HL-60 (cell line): ENCODE data around the gene RUNX2.

Experiments
- DNase-seq, 2 experiments: peaks; one replicate each; pipeline ENCODE4 v3.0.0-alpha.2; 2010 to 2020; ENCODE audit warnings: low read depth in 1 of 2, low spot score in 1 of 2
- H3K27ac ChIP-seq: fragments of 250-450 bp; sonication (Bioruptor Pico); replicated peaks from 2 replicates; pipeline ENCODE4 v1.5.1; 2020; ENCODE audit warnings: mild to moderate bottlenecking, moderate library complexity
- H3K27me3 ChIP-seq: fragments of 250-450 bp; sonication (Bioruptor Pico); 2 replicates; pipeline ENCODE4 v1.5.1; 2021; ENCODE audit warnings: mild to moderate bottlenecking, moderate library complexity; ENCODE audit not compliant: insufficient read depth, poor library complexity, severe bottlenecking
- H3K4me3 ChIP-seq: replicated peaks from 2 replicates; pipeline ENCODE4 v1.5.1; 2011; ENCODE audit warnings: mild to moderate bottlenecking, control low read depth, low read length; ENCODE audit not compliant: insufficient read depth
- CTCF ChIP-seq: IDR thresholded peaks from one replicate; pipeline ENCODE4 v1.5.1; 2011; ENCODE audit warnings: low read length, control low read depth, inconsistent platforms; ENCODE audit not compliant: insufficient read depth
- GABPA ChIP-seq: IDR thresholded peaks from 2 replicates; pipeline ENCODE4 v1.6.1; 2012; ENCODE audit warnings: low read depth
- POLR2AphosphoS5 ChIP-seq: IDR thresholded peaks from 2 replicates; pipeline ENCODE4 v1.6.1; 2012; ENCODE audit warnings: low read depth
- SPI1 ChIP-seq: IDR thresholded peaks from 2 replicates; pipeline ENCODE4 v1.6.1; 2012; ENCODE audit warnings: low read depth, mild to moderate bottlenecking, borderline replicate concordance
- TF ChIP-seq, protein P1 (sequence below): IDR thresholded peaks from 2 replicates; pipeline ENCODE4 v1.6.1; 2012; ENCODE audit warnings: low read depth; ENCODE audit not compliant: insufficient replicate concordance

RUNX2 gene

GRCh38 chr6:45537539-45537938 lies 209.4 kb downstream of the RUNX2 start:
- no peak overlapping the region for H3K27ac ChIP-seq
- no peak for TF ChIP-seq SPI1
- TF ChIP-seq, protein P1, sequence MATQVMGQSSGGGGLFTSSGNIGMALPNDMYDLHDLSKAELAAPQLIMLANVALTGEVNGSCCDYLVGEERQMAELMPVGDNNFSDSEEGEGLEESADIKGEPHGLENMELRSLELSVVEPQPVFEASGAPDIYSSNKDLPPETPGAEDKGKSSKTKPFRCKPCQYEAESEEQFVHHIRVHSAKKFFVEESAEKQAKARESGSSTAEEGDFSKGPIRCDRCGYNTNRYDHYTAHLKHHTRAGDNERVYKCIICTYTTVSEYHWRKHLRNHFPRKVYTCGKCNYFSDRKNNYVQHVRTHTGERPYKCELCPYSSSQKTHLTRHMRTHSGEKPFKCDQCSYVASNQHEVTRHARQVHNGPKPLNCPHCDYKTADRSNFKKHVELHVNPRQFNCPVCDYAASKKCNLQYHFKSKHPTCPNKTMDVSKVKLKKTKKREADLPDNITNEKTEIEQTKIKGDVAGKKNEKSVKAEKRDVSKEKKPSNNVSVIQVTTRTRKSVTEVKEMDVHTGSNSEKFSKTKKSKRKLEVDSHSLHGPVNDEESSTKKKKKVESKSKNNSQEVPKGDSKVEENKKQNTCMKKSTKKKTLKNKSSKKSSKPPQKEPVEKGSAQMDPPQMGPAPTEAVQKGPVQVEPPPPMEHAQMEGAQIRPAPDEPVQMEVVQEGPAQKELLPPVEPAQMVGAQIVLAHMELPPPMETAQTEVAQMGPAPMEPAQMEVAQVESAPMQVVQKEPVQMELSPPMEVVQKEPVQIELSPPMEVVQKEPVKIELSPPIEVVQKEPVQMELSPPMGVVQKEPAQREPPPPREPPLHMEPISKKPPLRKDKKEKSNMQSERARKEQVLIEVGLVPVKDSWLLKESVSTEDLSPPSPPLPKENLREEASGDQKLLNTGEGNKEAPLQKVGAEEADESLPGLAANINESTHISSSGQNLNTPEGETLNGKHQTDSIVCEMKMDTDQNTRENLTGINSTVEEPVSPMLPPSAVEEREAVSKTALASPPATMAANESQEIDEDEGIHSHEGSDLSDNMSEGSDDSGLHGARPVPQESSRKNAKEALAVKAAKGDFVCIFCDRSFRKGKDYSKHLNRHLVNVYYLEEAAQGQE = no peak
- no peak for TF ChIP-seq GABPA
- no peak for TF ChIP-seq POLR2AphosphoS5
- no peak for TF ChIP-seq CTCF
- H3K4me3 ChIP-seq = no peak overlapping the region
- DNase-seq = no peak
- H3K27me3 ChIP-seq = no peaks in the 10 kb centered on the region

DNA sequence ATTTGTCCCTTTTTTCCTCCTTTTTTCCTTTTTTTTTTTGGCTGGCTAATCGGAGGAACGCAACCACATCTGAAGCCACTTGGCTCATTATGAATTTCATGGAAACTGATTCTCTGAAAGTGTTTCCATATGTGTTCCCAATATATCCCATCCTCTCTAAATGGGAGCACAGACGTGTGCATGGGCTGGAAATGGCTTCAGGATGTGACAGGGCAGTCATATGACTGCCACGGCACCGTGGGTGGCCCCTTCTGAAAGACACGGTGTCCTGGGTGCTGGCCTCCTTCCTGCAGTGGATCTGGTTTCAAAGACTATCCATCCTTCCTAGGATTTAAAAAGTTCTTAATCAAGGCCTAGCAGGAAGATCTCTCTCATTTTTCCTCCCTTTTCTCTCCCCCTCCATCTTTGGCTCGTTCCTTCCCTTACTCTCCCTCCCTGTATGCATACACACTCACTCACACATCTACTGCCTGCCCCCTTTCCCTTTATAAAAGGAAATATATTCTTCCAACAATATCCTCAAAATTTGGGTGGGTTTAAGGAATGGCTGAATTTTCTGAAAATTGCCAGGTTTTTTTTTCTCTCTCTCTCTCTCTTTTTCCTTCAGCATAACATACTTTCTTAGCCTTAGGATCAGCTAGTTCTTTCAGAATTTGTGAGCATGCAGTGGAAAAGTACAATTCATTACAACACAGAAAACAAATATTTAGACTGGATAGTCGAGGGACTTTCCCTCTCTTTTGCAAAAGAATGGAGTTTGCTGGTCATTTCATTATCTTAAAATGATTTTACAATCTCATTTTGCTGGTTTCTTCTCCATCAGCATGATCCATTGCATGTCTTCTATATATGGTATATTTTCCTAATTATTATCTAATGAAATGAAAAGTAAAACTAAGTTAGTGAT lies 210.8 kb downstream of the RUNX2 start:
- TF ChIP-seq SPI1 (no peak), POLR2AphosphoS5 (no peak), CTCF (no peak), GABPA (no peak)
- TF ChIP-seq, protein P1 = no peak
- no peak overlapping the region for H3K4me3 ChIP-seq
- H3K27me3 ChIP-seq = no peaks in the 10 kb centered on the region
- no peak for DNase-seq
- H3K27ac ChIP-seq = no peak overlapping the region

DNA sequence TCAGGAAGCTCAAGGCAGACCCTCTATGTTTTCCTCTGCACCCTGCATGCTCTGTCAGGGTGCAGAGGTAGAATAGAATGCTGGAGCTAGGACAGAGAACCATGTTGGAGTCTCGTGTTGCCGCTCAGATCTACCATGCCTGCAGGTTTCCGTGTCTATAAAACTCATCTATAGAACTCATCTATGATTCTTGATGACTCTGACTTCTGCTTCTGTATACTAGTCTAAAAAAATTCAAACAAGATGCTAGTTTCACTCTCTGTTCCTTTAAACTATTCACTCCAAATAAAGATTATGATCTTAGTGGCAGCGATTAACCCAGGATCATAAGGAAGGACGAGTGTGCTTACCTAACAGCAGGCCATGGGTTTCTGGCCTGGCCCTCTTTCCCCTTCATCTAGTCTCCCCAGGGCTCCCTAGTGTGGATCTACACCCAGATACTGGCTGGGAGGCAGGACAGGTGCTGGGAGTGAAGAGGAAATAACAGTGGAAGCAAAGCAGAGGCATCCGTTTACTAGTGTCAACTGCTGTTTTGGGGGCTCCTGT lies 212.3 kb downstream of the RUNX2 start:
- TF ChIP-seq CTCF (no peak), POLR2AphosphoS5 (no peak), GABPA (no peak), SPI1 (no peak)
- TF ChIP-seq, protein P1 = no peak
- no peak overlapping the region for H3K4me3 ChIP-seq
- no peak overlapping the region for H3K27ac ChIP-seq
- no peaks in the 10 kb centered on the region for H3K27me3 ChIP-seq
- DNase-seq = no peak
